ENCODE data around the gene MAPKBP1.
"Not testable (repeated sequence)": the region's sequence is repeated elsewhere in the genome, so short reads cannot be mapped to it uniquely, and the experiment has no call there.

The MAPKBP1 gene

GRCh38 chr15:41774062-41774881 is at the start of gene MAPKBP1:
MAPKBP1 (plus strand) TSS chr15:41774484; CDS start chr15:41775276, 792 bp downstream.
- peak; percentile 92 for DNase-seq (ENCODE audit: low read depth)
- peak; percentile 92 for TF ChIP-seq CTCF (IDR thresholded peaks at IDR 0.05; ENCODE audit: control insufficient read depth, extremely low read depth, insufficient read depth)
- peak within 1 kb of the TSS; percentile 84 for H3K4me3 ChIP-seq (ENCODE audit: low read depth, low read length)

- TF ChIP-seq CTCF (IDR thresholded peaks at IDR 0.05; ENCODE audit: control insufficient read depth, extremely low read depth, insufficient read depth) = no peak
- H3K4me3 ChIP-seq (ENCODE audit: low read depth, low read length) = no peak overlapping the region
- DNase-seq (ENCODE audit: low read depth) = no peak
These were observed 47.1 kb upstream of the MAPKBP1 start for GRCh38 chr15:41727143-41727542.

- not testable (repeated sequence) for DNase-seq (ENCODE audit: low read depth); H3K4me3 ChIP-seq (ENCODE audit: low read depth, low read length)
These were observed 46.2 kb upstream of the MAPKBP1 start for GRCh38 chr15:41728061-41728460.

- TF ChIP-seq CTCF (IDR thresholded peaks at IDR 0.05; ENCODE audit: control insufficient read depth, extremely low read depth, insufficient read depth) = no peak
- DNase-seq (ENCODE audit: low read depth) = no peak
- no peak overlapping the region for H3K4me3 ChIP-seq (ENCODE audit: low read depth, low read length)
These were observed 43.7 kb upstream of the MAPKBP1 start for GRCh38 chr15:41730543-41730942.

GRCh38 chr15:41732483-41732882 is 41.8 kb upstream of the MAPKBP1 start:
- no peak overlapping the region for H3K4me3 ChIP-seq (ENCODE audit: low read depth, low read length)
- TF ChIP-seq CTCF (IDR thresholded peaks at IDR 0.05; ENCODE audit: control insufficient read depth, extremely low read depth, insufficient read depth) = no peak
- DNase-seq (ENCODE audit: low read depth) = no peak

GRCh38 chr15:41734079-41734478 is 40.2 kb upstream of the MAPKBP1 start:
- no peak for TF ChIP-seq CTCF (IDR thresholded peaks at IDR 0.05; ENCODE audit: control insufficient read depth, extremely low read depth, insufficient read depth)
- DNase-seq (ENCODE audit: low read depth) = no peak

GRCh38 chr15:41735046-41735445 is 39.2 kb upstream of the MAPKBP1 start:
- no peak for DNase-seq (ENCODE audit: low read depth)
- TF ChIP-seq CTCF (IDR thresholded peaks at IDR 0.05; ENCODE audit: control insufficient read depth, extremely low read depth, insufficient read depth) = no peak

More at GRCh38 chr15:41734079-41734478, 40.2 kb upstream of the MAPKBP1 start:
- H3K4me3 ChIP-seq (ENCODE audit: low read depth, low read length) = no peak overlapping the region

GRCh38 chr15:41735492-41735891 is 38.8 kb upstream of the MAPKBP1 start:
- not testable (repeated sequence) for DNase-seq (ENCODE audit: low read depth); H3K4me3 ChIP-seq (ENCODE audit: low read depth, low read length)

More at GRCh38 chr15:41735046-41735445, 39.2 kb upstream of the MAPKBP1 start:
- no peak overlapping the region for H3K4me3 ChIP-seq (ENCODE audit: low read depth, low read length)

Measured in LNCaP clone FGC (cell line).